Adrenal gland (tissue), 5 donors: ENCODE results near the gene COL25A1.

ENCODE experiments used
- CTCF ChIP-seq, 6 experiments: fragments of 450-650 bp in 4 of 6; fragments of 200-600 bp in 2 of 6; sonication (generic) in 1 of 6; IDR thresholded peaks; 1 replicate in 5 of 6; 2 replicates in 1 of 6; pipeline versions ENCODE4 v1.5.1 to v1.8.0; 2016 to 2021; ENCODE audit warnings: antibody characterized with exemption in 6 of 6, mild to moderate bottlenecking in 2 of 6, moderate library complexity in 1 of 6
- POLR2A ChIP-seq, 2 donors: fragments of 450-650 bp; IDR thresholded peaks; one replicate each; pipeline ENCODE4 v1.6.1; 2017; ENCODE audit warnings: antibody characterized with exemption in 2 of 2, mild to moderate bottlenecking in 2 of 2, moderate library complexity in 1 of 2
- donor health status: DM: no; HTN: no; CAD: no.

- no peak for TF ChIP-seq CTCF (IDR thresholded peaks at IDR 0.05)
- no peak for TF ChIP-seq POLR2A (IDR thresholded peaks at IDR 0.05)
Observed at GRCh38 chr4:108946237-108946636, 356.2 kb downstream of the COL25A1 start.
